ENCODE measurements around the gene LBH.
"Not testable (repeated sequence)": the region's sequence is repeated elsewhere in the genome, so short reads cannot be mapped to it uniquely, and the experiment has no call there.

Gene LBH

GRCh38 chr2:30261695-30262211 lies 30.4 kb downstream of the LBH start:
- DNase-seq, result no peak
- Mint-ChIP-seq H3K9me3 (peaks cover 20% of the 10 kb centered on the region), H3K27ac (peak overlapping the region; percentile 83), H3K4me1 (peaks cover 84% of the 10 kb centered on the region), H3K4me3 (no peak overlapping the region), H3K36me3 (peaks cover 68% of the 10 kb centered on the region), H3K27me3 (no peaks in the 10 kb centered on the region)
- CTCF ChIA-PET, result interaction anchor here (0.7 to 0.8 kb wide), 3 partner anchors 23 to 215 kb away, joined by 3 to 4 read pairs (median 3); no protein-coding TSS in a partner anchor

GRCh38 chr2:30262716-30263309 lies 31.5 kb downstream of the LBH start:
- no peak overlapping the region for H3K4me3 Mint-ChIP-seq
- peaks cover 84% of the 10 kb centered on the region for H3K4me1 Mint-ChIP-seq
- peaks cover 20% of the 10 kb centered on the region for H3K9me3 Mint-ChIP-seq
- peaks cover 62% of the 10 kb centered on the region for H3K36me3 Mint-ChIP-seq
- no peak for DNase-seq
- no peaks in the 10 kb centered on the region for H3K27me3 Mint-ChIP-seq
- no peak overlapping the region for H3K27ac Mint-ChIP-seq
- CTCF ChIA-PET, result interaction anchor here (0.9 kb wide), 1 partner anchor 33 kb away, joined by 3 read pairs; no protein-coding TSS in a partner anchor

DNA sequence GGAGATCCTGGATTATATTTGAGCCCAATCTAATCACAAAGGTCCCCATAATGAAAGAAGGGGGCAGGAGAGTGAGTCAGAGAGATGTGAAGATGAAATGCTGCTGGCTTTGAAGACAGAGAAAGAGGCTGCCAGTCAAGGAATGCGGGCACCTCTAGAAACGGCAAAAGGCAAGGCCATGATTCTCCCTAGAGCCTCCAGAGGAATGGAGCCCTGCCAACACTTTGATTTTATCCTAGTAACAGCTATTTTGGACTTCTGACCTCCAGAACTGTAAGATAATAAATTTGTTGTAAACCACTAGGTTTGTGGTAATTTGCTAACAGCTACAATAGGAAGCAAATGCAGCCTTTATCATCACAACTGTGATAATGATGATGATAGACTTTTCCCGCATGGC lies 32.9 kb downstream of the LBH start:
- no peaks in the 10 kb centered on the region for H3K27me3 Mint-ChIP-seq
- no peak overlapping the region for H3K27ac Mint-ChIP-seq
- H3K4me1 Mint-ChIP-seq, result peaks cover 79% of the 10 kb centered on the region
- no peak for DNase-seq
- H3K9me3 Mint-ChIP-seq, result peaks cover 20% of the 10 kb centered on the region
- H3K36me3 Mint-ChIP-seq, result peaks cover 47% of the 10 kb centered on the region
- no peak overlapping the region for H3K4me3 Mint-ChIP-seq
- CTCF ChIA-PET, result interaction anchor here (0.9 kb wide), 2 partner anchors 24 to 31 kb away, joined by 3 to 4 read pairs; no protein-coding TSS in a partner anchor

DNA sequence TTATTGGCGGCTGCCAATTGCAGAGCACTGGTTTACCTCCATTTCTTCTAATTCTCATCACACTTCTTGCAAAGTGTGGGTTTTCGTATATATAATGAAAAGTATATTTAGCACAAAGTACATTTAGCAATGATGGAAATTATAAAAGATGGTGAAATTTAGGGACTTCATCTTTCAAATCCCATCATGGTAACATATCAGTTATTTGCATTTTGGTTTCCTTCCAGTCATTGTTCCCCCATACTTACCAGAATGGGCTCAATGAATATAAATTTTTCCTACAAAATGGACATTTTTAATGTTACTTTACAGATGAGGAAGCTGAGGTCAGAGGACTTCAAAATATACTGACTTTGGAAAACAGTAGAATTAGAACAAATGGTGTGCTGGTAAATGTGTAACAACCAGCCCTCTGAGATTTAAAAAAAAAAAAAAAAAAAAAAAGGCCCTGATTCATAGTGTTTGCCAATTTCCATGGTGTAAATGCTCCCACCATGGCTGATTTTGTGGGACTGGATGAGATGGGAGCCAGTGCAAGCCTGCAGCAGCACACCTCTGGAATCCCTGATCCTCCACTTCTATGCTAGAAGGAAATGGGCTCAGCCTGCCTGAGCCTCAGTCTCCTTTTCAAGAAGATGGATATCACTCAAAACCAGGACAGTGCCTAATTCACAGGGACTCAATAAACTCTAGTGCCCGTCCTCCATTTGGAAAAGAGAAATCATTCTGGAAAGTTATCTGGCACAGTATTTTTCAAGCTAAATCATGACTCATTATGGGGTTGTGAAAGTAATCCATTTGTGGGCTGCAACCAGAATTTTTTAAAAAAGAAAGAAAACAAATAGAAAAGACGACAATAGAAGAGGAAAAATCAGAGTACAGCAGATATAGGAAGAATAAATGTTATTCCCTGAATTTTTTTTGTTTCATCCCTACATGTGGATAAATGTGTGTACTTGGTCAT lies 34.0 kb downstream of the LBH start:
- DNase-seq, result no peak
- CTCF ChIA-PET, result interaction anchor here (0.8 to 1.6 kb wide), 5 partner anchors 28 to 900 kb away, joined by 3 to 7 read pairs (median 5); no protein-coding TSS in a partner anchor
- Mint-ChIP-seq H3K4me3 (peak overlapping the region; percentile 70), H3K27ac (peak overlapping the region; percentile 95), H3K36me3 (peaks cover 37% of the 10 kb centered on the region), H3K4me1 (peaks cover 72% of the 10 kb centered on the region), H3K27me3 (no peaks in the 10 kb centered on the region), H3K9me3 (peaks cover 20% of the 10 kb centered on the region)

DNA sequence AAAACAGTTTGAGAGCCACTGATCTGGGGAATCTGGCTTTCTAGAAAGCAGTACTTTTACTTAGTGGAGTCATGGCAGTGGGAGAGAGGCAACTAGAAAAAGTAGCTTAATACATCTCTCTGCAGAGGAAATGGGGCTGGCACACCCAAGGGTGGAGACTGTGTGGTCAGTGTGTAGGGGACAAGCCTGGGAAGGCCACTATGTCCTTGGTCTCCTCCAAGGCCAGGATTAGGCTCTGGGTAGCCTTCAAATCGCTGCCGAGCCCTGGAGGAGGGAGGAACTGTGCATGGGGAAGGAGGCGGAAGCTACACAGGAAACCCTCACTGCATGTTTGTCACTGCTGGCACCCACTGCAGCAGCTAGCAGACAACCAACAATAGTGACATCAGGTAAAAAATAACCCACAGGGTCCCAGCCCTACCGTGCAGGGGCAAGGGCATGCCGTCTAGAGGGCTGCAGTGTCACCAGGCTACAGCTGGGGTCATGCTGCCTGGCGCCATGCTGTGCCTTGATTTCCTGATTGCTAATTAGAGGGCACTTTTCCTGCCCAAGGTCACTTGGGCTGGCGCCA lies 34.8 kb downstream of the LBH start:
- peaks cover 68% of the 10 kb centered on the region for H3K4me1 Mint-ChIP-seq
- peaks cover 29% of the 10 kb centered on the region for H3K36me3 Mint-ChIP-seq
- CTCF ChIA-PET, result interaction anchor here (0.7 to 1.6 kb wide), 7 partner anchors 11 to 900 kb away, joined by 3 to 7 read pairs (median 4); no protein-coding TSS in a partner anchor
- H3K27me3 Mint-ChIP-seq, result no peaks in the 10 kb centered on the region
- peak overlapping the region; percentile 95 for H3K27ac Mint-ChIP-seq
- H3K9me3 Mint-ChIP-seq, result peaks cover 16% of the 10 kb centered on the region
- peak; percentile 78 for DNase-seq
- peak overlapping the region; percentile 70 for H3K4me3 Mint-ChIP-seq

DNA sequence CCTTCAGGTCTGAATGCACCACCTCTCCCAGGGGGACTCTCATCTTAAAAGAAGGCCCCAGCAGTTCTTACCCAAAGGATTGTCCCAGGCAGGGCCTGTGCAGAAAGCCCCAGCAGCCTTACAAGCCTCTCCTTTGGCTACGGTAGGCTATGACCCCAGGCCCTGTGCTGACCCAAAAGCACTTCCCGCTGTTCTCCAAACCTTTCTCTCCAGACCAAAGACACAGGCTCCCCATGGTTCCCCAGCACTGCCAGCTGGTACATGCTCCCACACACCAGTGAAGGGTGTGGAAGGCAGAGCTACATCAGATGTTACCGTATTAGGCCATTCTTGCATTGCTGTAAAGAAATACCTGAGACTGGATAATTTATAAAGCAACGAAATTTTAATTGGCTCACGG lies 35.4 kb downstream of the LBH start:
- peaks cover 69% of the 10 kb centered on the region for H3K4me1 Mint-ChIP-seq
- CTCF ChIA-PET, result interaction anchor here (0.7 to 1.6 kb wide), 7 partner anchors 12 to 68 kb away, joined by 3 to 7 read pairs (median 5); no protein-coding TSS in a partner anchor
- H3K36me3 Mint-ChIP-seq, result peaks cover 25% of the 10 kb centered on the region
- peaks cover 13% of the 10 kb centered on the region for H3K9me3 Mint-ChIP-seq
- no peak for DNase-seq
- H3K27ac Mint-ChIP-seq, result peak overlapping the region; percentile 95
- H3K4me3 Mint-ChIP-seq, result peak overlapping the region; percentile 70
- H3K27me3 Mint-ChIP-seq, result peaks cover 5% of the 10 kb centered on the region

DNA sequence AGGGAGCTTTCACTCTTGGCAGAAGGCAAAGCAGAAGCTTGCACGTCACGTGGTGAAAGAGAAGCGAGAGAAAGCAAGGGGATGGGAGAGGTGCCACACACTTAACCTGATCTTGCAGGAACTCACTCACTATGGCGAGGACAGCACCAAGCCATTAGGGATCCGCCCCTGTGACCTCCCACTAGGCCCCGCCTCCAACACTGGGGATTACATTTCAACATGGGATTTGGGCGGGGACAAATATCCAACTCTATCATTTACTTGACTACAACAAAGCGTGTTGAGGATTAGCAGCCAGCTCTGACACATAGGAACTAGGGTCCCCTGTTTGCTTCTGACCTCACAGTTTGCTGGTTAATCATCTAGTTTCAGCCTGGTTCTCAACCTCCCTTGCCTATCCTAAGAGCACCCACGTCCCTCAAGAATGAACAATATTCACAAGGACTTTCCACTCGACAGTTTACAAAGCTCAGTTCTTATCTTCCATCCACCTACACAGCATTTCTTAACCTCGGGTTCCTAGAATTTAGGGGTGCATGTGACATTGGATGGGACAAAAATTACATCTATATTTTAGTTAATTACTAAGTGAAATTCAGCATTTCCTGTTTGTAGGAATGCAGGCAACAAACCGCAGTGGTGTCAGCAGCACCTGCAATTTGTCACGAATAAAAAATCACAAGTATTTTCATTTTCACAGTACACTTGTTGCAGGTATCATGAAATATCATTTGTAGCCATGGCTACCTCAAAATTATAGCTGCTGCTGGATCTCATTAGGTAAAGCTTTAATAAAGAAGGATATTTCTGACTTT lies 36.0 kb downstream of the LBH start:
- H3K27ac Mint-ChIP-seq, result peak overlapping the region; percentile 95
- peaks cover 8% of the 10 kb centered on the region for H3K9me3 Mint-ChIP-seq
- CTCF ChIA-PET, result interaction anchor here (1.0 to 1.6 kb wide), 7 partner anchors 13 to 59 kb away, joined by 4 to 6 read pairs (median 4); no protein-coding TSS in a partner anchor
- DNase-seq, result peak; percentile 57
- H3K36me3 Mint-ChIP-seq, result peaks cover 20% of the 10 kb centered on the region
- H3K27me3 Mint-ChIP-seq, result peaks cover 9% of the 10 kb centered on the region
- peaks cover 64% of the 10 kb centered on the region for H3K4me1 Mint-ChIP-seq
- peak overlapping the region; percentile 70 for H3K4me3 Mint-ChIP-seq

GRCh38 chr2:30268296-30268871 lies 37.0 kb downstream of the LBH start:
- no peak for DNase-seq
- peaks cover 12% of the 10 kb centered on the region for H3K36me3 Mint-ChIP-seq

DNA sequence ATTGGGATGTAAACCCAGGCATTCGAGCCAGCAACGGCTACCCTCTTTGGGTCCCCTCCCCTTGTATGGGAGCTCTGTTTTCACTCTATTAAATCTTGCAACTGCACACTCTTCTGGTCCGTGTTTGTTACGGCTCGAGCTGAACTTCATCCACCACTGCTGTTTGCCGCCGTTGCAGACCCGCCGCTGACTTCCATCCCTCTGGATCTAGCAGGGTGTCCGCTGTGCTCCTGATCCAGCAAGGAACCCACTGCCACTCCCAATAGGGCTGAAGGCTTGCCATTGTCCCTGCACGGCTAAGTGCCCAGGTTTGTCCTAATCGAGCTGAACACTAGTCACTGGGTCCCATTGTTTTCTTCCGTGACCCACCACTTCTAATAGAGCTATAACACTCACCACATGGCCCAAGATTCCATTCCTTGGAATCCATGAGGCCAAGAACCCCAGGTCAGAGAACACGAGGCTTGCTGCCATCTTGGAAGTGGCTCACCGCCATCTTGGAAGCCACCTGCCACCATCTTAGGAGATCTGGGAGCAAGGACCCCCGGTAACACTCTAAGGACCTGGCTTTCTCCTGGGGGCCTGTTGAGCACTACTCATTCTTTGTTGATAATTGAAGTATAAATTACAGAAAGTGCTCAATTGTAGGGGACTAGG lies 37.9 kb downstream of the LBH start:
- CTCF ChIA-PET, result interaction anchor here (0.9 to 1.6 kb wide), 2 partner anchors 34 to 61 kb away, joined by 4 read pairs; no protein-coding TSS in a partner anchor
- H3K27ac Mint-ChIP-seq, DNase-seq, H3K4me3 Mint-ChIP-seq, H3K9me3 Mint-ChIP-seq: not testable (repeated sequence)
- Mint-ChIP-seq H3K27me3 (peaks cover 11% of the 10 kb centered on the region), H3K36me3 (peaks cover 10% of the 10 kb centered on the region), H3K4me1 (peaks cover 57% of the 10 kb centered on the region)

More at GRCh38 chr2:30268296-30268871, 37.0 kb downstream of the LBH start:
- Mint-ChIP-seq H3K4me3 (no peak overlapping the region), H3K9me3 (no peaks in the 10 kb centered on the region), H3K27me3 (peaks cover 11% of the 10 kb centered on the region), H3K27ac (peak overlapping the region; percentile 95), H3K4me1 (peaks cover 60% of the 10 kb centered on the region)
- CTCF ChIA-PET, result interaction anchor here (1.3 to 1.6 kb wide), 3 partner anchors 15 to 60 kb away, joined by 4 to 5 read pairs (median 4); no protein-coding TSS in a partner anchor

GRCh38 chr2:30269771-30270145 lies 38.4 kb downstream of the LBH start:
- Mint-ChIP-seq H3K4me1 (peaks cover 53% of the 10 kb centered on the region), H3K36me3 (peaks cover 7% of the 10 kb centered on the region), H3K27ac (no peak overlapping the region), H3K27me3 (peaks cover 11% of the 10 kb centered on the region), H3K9me3 (no peaks in the 10 kb centered on the region), H3K4me3 (no peak overlapping the region)
- CTCF ChIA-PET, result interaction anchor here (0.9 kb wide), 1 partner anchor 34 kb away, joined by 4 read pairs; no protein-coding TSS in a partner anchor
- peak; percentile 1 for DNase-seq

GRCh38 chr2:30270166-30270565 lies 38.8 kb downstream of the LBH start:
- Mint-ChIP-seq H3K36me3 (peaks cover 5% of the 10 kb centered on the region), H3K4me3 (no peak overlapping the region), H3K27ac (no peak overlapping the region), H3K4me1 (peaks cover 51% of the 10 kb centered on the region), H3K9me3 (no peaks in the 10 kb centered on the region), H3K27me3 (peaks cover 11% of the 10 kb centered on the region)
- peak; percentile 8 for DNase-seq
- CTCF ChIA-PET, result no interaction called here

GRCh38 chr2:30271301-30271700 lies 40.0 kb downstream of the LBH start:
- H3K27ac Mint-ChIP-seq, result no peak overlapping the region
- H3K27me3 Mint-ChIP-seq, result peaks cover 11% of the 10 kb centered on the region
- no peak overlapping the region for H3K4me3 Mint-ChIP-seq
- no peaks in the 10 kb centered on the region for H3K9me3 Mint-ChIP-seq
- peak; percentile 7 for DNase-seq
- H3K4me1 Mint-ChIP-seq, result peaks cover 40% of the 10 kb centered on the region
- CTCF ChIA-PET, result no interaction called here
- peaks cover 5% of the 10 kb centered on the region for H3K36me3 Mint-ChIP-seq
